Stimulated activated CD4-positive, alpha-beta T cell treated with anti-CD3 and anti-CD28 coated beads, Interleukin-2, amount 100 ng/mL, for 4 hours (primary cell): ENCODE data around the gene DUSP2.

Experiments
- DNase-seq: peaks from one replicate; pipeline ENCODE4 v3.0.0-alpha.2; 2020; ENCODE audit warnings: low read depth

The DUSP2 gene

DNA sequence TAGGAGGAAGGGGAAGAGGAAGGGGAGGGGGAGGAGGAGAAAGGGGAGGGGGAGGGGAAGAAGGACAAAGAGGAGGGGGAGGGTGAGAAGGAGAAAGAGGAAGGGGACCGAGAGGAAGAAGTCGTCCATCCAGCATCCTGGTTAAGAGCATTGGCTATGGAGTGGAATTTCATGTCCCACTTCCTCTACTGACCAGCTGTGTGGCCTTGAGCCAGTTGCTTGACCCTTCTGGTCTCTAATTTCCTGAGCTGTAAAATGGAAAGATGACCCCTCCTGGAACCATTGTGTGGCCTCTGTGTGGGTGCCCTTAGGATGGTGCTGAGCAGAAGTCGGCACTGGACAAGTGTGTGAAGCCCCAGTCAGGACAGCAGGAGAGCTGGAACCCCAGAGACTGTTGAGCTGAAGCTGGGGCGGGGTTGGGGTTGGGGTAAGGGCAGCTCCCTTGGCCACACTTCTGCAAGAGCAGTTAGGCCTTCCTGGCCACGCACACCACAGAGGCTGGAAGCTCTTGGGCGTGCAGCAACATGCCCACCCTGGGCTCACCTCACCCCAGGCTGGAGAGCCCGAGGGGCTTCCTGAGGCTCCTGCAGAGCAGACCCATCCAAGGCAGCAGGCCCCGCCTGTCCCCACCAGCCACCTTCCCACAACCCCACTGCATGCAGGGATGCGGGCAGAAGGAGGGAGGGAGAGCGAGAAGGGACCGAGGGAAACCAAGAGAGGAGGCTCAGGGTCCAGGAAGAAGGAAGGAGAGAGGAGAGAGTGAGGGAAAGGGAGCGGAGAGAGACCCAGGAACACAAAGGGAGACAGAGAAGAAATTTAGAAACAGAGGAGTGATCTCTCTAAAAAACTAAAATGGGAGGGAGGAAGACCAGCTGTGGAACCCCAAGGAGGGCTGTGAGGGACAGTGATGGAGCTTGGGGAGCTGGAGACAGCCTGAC, 45.1 kb downstream of the DUSP2 start:
- DNase-seq = no peak

DNA sequence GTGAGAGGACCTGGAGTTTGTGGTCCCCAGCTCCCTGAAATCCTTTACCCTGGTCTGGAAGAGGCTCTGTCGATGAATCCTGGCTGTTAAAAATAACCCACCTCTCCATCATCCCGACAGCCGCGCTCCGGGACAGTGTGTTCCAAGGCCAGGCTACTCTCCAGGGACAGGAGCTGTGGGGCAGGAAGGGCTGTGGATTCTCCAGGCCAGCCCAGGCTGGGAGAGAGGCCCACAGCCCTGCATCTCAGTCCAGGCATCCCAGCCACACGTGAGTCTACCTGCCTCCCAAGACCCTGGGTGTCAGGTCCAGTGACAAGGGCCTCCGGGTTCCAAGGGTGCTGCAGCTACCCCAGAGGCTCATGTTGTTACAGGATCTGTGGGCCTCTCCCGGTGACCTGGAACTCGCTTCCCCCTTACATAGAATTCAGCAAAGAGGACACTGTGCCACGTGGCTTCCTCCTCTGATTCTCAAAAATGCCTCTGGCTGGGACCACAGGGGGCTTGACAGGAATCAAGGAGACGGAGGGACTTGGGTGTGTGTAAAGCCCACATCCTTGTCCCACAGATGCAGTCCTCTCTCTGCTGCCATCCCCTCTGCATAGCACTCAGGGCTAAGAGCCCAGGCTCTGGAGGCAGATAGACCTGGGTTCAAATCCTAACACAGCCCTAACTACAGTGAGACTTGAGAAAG, 46.2 kb downstream of the DUSP2 start:
- DNase-seq = no peak

DNA sequence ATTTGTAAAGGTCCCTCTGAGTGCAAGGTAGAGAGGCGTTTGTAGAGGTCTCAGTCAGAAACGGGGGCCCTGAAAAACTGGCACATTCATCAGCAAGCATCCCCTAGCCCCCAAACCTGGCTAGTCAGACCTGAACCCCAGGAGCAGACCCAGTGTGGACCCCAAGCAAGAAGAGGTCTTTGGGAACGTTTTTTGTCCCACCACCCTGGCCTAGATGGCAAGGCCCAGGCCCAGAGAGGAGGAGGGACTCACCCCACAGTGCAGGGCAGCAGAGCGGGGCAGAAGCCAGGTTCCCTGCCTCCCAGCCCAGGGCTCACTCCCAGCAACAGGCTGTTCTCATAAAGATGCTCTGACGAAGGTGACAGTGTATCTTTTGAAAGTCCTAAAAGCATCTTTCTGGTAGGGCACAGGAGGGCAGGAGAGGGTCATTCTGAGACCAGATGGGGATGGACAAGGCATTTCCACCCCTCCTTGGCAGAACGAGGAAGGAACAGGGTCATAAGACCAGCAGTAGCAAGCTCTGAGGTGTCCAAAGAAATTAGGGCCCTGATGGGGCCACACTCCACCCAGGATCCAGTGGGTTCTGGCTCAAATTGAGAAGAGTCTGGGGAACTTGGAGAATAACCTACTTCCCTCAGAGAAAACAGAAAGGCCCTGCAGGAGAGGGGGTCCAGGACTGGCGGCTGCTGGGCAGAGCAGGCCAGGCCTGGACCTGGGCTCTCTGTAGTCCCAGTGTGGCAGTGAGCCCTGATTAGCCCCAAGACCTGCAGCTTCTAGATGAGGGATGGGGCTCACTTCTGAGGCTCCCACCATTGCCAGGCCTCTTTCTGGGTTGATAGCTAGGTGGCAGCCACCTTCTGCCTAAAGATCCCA, 47.1 kb downstream of the DUSP2 start:
- no peak for DNase-seq

DNA sequence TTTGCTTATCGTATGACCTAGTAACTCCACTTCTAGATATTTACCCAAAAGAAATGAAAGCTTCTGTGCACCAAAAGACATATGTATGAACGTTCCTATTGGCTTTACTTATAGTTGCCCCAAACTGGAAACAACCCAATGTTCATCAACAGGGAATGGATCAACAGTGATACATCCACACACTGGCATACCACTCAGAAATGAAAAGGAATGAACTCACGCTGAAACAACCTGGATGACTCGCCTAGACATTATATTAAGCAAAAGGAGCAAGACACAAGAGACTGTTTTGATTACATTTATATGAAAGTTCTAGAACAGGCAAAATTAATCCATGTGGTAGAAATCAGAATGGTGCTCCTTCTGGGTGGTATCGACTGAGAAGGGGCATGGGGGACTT, 47.8 kb downstream of the DUSP2 start:
- no peak for DNase-seq

DNA sequence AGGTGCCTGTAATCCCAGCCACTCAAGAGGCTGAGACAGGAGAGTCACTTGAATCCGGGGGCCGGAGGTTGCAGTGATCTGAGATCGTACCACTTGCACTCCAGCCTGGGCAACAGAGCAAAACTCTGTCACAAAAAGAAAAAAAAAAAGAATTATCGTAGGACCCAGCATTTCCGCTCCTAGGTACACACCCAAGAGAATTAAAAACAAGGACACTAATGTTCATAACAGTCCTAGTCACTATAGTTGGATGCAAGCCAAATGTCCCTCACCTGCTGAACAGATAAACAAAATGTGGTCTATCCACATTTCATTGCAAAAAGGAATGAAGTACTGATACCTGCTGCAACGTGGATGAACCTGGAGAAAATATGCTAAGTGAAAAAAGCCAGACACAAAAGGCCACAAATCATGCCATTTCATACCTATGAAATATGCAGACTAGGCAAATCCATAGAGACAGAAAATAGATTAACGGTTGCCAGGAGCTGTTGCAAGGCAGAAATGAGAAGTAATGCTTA, 50.1 kb downstream of the DUSP2 start:
- no peak for DNase-seq

DNA sequence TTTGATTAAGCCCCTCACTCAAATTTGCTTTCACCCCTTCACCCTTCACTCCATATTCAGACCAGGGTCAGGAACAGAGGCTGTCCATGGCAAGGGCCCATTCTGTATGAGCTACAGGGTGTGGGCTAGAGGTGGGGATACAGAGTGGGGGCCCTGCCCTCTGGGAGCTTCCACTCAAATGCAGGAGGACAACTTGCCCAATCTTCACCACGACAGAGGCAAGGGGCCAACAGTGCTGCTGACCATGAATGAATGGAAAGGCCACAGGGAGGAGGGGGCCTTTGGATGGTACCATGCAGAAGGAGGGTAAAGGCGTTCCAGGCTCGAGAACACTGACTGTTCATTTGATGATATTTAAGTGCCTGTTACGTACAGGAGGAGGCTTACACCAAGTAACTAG, 51.7 kb downstream of the DUSP2 start:
- DNase-seq = no peak
